Measurements from ENCODE around the gene AHRR.
"Not testable (repeated sequence)": the region's sequence is repeated elsewhere in the genome, so short reads cannot be mapped to it uniquely, and the experiment has no call there.

AHRR gene

DNA sequence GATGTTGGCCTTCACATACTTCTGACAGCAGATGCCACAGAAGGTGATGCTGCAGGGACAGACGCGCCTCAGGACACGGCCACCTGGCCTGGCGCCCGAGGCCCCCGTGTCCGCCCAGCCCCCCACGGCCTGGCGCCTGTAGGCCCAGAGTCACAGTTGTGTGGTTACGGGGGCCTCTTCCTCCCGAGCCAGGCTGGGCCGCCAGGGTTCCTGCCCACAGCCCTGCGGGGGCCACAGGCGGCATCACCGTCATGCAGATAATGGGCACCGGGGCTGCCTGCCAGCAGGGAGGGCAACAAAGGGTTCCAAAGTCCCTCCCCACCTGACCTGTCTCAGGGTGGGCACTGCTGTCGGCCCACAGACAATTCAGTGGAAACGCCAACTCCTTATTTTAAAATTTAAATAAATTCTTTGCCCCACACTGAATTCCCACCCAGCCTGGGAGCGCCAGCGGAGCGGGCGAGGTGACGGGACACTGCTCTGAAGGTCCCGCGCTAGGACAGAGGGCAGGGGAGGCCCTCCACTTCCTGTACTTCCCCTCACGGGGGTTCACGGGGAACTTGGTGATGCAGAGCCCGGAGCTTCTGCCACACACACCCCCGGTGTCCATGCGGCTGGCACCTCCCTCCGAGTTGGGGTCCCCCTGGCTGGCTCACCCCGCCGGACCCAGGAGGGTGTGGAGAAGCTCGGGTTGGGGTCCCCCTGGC, 162.1 kb downstream of the AHRR start:
- TF ChIP-seq, protein P1, sequence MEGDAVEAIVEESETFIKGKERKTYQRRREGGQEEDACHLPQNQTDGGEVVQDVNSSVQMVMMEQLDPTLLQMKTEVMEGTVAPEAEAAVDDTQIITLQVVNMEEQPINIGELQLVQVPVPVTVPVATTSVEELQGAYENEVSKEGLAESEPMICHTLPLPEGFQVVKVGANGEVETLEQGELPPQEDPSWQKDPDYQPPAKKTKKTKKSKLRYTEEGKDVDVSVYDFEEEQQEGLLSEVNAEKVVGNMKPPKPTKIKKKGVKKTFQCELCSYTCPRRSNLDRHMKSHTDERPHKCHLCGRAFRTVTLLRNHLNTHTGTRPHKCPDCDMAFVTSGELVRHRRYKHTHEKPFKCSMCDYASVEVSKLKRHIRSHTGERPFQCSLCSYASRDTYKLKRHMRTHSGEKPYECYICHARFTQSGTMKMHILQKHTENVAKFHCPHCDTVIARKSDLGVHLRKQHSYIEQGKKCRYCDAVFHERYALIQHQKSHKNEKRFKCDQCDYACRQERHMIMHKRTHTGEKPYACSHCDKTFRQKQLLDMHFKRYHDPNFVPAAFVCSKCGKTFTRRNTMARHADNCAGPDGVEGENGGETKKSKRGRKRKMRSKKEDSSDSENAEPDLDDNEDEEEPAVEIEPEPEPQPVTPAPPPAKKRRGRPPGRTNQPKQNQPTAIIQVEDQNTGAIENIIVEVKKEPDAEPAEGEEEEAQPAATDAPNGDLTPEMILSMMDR (IDR thresholded peaks at IDR 0.05; ENCODE audit: low read depth, low read length, missing control alignments): no peak
- H3K4me3 ChIP-seq (ENCODE audit: low read depth, low read length): no peak overlapping the region
- DNase-seq (ENCODE audit: low read depth): no peak

- H3K4me3 ChIP-seq (ENCODE audit: low read depth, low read length): no peak overlapping the region
- TF ChIP-seq, protein P1 (IDR thresholded peaks at IDR 0.05; ENCODE audit: low read depth, low read length, missing control alignments): no peak
- no peak for DNase-seq (ENCODE audit: low read depth)
These were observed 163.0 kb downstream of the AHRR start for GRCh38 chr5:484556-484955.

DNA sequence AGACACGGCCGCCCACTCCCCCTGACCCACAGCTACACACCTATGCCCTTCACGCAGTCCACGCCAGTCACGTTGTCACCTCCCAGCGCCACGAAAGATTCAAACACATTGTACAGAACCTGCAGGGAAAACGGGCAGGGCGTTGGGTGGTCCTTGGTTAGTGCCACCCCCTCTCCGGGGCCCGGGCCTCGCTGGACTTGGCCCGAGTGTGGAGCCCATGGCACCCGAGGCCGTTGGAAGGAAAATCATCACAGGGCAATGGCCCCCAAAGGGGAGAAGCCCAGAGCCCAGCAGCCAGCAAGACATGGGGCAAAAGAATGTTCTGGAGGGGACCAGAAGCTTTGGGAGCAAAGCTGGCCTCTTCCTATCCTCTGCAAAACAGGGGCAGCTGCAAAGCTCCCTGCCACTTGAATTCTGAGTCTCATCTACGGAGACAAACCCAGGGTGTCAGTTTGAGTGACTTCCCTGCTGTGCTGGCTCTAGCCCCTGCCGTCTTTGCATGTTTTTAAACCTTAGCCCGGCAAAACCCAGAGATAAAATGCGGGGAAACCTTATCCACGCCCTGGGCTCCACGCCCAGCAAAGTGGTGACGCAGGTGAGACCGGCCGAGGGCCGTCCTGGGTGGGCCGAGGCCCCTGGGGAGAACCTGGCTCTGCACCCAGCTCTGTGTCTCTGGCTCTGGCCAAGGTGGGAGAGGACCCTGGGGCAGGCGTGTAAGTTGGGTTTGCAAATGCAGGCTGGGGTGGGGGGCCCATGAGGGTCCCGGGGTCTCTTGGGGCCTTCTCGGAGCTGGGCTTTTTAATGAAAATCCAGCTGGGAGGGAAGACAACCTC, 163.8 kb downstream of the AHRR start:
- TF ChIP-seq, protein P1 (IDR thresholded peaks at IDR 0.05; ENCODE audit: low read depth, low read length, missing control alignments): no peak
- no peak overlapping the region for H3K4me3 ChIP-seq (ENCODE audit: low read depth, low read length)
- DNase-seq (ENCODE audit: low read depth): no peak

GRCh38 chr5:485946-486491, 164.5 kb downstream of the AHRR start:
- DNase-seq (ENCODE audit: low read depth): no peak
- TF ChIP-seq, protein P1 (IDR thresholded peaks at IDR 0.05; ENCODE audit: low read depth, low read length, missing control alignments): no peak
- no peak overlapping the region for H3K4me3 ChIP-seq (ENCODE audit: low read depth, low read length)

- not testable (repeated sequence) for H3K4me3 ChIP-seq (ENCODE audit: low read depth, low read length); DNase-seq (ENCODE audit: low read depth)
These were observed 165.1 kb downstream of the AHRR start for GRCh38 chr5:486597-486996.
